Hippocampal formation (tissue), 2 donors: ENCODE measurements around the gene AK5.

Experiments
- DNase-seq, 2 donors: peaks; one replicate each; lab custom pipeline; 2025; lab: John Stamatoyannopoulos, UW

The AK5 gene

DNA sequence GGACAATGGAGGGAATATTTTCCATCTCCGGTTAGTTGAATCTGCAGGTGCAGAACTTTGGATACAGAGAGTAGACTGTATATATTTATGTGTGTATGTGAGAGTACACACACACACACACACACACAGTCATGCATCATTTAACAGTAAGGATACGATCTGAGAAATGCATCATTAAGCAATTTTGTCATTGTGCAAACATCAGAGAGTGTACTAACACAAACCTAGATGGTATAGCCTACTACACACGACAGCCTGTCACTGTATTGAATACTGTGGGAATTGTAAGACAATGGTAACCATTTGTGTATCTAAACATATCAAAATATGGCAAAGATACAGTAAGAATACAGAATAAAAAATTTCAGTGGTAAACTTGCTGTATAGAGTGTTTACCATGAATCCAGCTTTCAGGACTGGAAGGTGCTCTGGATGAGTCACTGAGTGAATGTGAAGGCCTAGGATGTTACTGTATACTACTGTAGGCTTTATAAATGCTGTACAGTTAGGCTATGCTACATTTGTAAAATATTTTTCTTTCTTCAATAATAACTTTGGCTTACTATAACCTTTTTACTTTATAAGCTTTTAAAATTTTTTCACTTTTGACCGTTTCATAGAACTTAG, 262.1 kb downstream of the AK5 start:
- DNase-seq, result no peak

DNA sequence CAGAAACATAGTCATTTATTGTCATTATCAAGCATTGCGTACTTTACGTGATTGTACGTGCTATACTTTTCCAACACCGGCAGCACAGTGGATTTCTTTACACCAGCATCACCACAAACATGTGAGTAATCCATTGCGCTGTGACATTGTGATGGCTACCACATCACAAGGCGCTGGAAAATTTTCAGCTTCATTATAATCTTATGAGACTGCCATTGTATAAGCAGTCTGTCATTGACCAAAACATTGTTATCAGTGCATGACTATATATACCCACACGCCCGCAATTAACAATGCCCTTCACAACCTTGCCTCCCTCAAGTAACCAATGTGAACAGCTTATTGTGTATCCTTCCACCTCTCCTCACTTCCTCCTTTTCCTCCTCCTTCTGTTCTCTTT, 263.0 kb downstream of the AK5 start:
- DNase-seq, result no peak

DNA sequence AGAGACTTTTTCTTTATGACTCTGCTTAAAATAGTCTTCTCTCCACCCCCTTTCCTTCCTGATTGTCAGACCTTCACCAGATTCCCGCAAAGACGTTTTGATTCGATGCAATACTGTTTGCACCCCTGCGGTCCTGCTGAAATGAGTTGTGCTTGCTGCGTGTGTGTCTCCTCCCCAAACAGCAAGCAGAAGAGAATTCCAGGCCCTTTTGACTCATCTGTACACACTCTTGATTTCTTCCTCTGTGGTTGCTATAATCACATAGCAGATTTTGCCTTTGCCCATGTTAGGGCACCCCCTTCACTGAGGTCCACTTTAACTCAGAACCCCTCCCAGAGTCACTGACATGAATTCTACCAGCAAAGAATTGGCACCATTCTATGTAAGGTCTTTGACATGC, 264.2 kb downstream of the AK5 start:
- DNase-seq, result no peak

DNA sequence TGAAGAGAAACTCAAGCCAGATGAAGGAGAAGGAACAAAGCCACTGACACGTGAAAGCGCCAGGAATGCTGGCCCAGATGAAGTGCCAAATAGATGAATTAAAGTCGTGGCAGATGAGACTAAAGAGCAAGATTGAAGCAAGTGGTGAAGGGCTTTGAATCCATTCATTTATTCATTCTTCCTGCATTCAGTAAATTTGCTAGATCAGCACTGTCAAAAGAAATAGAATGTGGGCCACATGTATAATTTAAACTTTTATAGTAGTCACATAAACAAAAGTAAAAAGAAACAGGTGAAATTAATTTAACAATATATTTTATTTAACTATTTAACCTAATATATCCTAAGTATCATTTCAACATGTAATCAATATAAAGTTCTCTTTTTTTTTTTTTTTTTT, 265.1 kb downstream of the AK5 start:
- no peak for DNase-seq

DNA sequence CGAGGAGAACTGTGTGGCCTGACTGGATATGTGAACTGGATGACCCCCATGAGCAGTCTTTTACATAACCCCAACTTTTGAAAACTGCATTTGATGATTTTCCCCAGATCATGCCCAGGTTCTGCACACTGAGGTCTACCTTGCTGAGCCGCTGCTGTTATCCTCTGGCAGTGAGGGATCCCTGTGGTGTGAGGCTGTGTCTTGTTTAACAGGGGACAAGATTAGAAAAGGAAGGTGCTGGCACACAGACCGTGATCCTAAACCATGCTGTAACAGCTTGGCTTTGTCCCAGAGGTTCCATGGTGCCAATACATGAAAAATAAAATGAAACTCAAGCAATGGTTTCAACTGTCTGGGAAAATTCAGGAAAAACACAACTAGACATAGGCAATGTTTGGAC, 266.5 kb downstream of the AK5 start:
- no peak for DNase-seq

DNA sequence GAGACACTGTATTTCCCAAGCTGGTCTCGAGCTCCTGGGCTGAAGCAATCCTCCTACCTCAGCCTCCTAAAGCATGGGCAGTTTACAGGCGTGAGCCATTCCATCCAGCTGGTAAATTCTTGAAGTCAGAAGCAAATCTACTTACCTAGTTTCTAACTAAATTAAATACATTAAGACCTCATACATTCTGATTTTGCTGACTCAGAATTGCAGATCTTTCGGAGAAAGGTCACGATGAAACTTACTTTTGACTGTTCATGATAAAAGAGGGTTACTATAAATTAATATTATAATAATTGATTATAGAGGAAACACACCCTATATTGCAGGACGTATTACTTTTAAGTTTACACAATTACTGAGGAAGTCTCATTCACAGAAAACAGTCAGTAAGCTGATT, 268.3 kb downstream of the AK5 start:
- DNase-seq, result no peak

DNA sequence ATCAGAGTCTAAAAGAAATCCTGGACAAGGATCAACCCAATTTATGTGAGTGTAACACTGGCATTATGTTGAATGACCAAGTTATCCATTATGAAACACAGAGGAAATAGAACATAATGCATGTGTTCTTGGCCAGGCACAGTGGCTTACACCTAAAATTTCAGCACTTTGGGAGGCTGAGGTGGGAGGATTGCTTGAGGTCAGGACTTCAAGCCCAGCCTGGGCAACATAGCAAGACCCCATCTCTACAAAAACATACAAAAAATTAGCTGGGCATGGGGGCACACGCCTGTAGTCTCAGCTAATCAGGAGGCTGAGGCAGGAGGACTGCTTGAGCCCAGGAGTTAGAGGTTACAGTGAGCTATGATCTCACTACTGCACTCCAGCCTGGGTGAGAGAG, 270.8 kb downstream of the AK5 start:
- no peak for DNase-seq

DNA sequence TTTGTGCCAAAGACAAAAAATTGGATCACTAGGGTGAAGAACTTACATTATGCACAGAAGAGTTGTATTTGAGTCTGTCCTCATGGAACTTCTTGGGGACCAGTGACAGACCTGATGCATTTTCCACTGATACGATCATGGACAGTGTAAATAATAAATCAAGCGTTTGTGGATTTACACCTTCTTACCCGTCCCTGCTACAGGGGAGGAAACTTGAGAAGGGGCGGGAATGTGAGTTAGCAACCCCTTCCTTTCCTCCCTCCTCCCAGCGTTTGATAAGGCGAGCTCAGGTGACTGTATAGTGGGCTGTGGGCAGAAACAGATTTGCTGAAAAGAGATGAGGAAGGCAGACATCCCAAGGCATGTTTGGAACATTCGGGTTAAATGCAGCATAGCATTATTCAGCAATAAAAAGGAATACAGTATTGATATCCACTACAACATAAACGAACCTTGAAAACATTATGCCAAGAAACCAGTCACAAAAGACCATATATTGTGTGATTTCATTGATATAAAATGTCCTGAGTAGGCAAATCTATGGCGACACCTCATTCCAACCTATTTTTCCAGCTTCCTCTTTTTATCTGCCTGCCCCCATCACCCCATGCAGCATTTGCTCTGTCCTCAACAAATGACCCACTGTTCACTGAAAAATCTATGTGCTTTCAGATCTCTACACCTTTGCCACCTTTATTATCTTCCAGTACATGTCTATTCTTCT, 271.9 kb downstream of the AK5 start:
- no peak for DNase-seq

DNA sequence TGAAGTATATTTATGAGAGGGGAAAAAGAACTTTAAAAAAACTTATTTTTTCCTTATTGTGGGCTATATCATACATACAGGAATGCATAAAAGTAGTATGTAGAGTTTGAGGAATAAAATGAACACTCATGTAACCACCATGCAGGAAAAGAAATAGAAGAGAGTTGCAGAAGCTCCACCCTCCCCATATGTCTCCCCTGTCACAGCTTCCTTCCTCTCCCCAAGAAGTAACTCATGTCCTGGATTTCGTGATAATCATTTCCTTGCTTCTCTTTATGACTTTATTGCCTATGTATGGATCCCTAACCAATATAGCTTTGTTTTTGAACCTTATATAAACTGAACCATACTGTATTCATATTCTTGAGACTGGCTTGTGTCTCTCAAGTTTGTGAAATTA, 274.2 kb downstream of the AK5 start:
- no peak for DNase-seq

DNA sequence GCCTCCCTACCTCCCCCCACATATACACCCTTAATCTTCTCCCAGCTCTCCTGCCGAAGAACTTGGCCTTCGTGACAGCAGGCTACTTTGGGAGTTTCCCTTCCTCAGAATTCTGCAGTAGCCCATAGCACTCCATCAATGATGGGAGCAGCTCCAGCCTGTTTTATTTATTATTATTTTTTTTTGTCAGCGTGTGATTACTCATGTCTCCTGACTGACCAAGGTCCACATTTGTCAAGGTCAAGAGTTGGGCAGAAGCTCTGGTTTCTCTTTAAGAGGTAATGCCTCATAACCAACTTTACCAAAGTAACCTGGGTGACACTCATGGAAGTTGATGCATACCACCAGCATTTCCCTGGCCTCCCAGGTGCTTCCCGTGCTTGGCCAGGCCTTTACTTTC, 275.2 kb downstream of the AK5 start:
- DNase-seq, result no peak

DNA sequence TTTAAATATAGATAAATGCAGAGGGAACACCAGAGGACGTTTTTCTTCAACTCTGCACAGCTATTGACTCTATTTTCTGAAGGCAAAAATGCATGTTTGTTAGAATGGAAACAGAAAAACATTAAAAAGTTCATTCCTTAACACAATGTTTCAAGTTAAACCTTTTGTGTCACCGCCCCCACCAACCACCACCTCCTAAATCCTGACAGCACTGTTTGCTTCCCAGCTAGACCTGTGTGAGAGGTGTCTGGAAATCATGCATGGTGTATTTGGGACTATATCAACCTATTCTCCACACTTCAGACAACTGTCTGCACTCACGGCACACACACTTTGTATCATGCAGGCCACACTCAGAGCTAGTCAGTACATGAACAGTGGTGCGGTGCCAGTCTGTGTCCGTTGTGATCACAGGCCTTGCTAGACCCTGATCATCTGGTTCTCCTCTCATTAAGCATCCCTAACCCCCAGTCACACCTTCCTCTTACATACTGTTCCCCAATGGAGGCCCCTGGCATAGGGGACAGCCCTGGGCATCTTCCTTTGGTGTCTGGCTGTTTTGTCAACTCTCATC, 276.9 kb downstream of the AK5 start:
- no peak for DNase-seq

DNA sequence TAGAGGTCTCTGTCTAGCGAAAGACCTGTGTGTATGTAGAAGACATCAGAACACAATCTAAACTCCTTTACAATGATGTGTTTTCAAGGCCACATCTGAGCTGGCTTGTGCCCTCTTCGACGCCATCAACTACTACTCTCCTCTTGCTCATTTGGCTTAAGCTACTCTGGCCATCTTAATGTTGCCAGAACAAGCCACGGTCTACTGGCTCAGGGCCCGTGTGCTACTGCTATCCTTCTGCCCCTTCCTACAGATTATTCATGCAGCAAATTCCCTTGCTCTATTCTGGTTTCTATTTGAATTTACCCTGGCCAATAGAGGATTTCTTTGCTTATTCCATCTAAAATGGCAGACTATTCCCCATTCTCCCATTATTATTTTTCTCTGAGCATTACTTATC, 278.9 kb downstream of the AK5 start:
- DNase-seq, result no peak

DNA sequence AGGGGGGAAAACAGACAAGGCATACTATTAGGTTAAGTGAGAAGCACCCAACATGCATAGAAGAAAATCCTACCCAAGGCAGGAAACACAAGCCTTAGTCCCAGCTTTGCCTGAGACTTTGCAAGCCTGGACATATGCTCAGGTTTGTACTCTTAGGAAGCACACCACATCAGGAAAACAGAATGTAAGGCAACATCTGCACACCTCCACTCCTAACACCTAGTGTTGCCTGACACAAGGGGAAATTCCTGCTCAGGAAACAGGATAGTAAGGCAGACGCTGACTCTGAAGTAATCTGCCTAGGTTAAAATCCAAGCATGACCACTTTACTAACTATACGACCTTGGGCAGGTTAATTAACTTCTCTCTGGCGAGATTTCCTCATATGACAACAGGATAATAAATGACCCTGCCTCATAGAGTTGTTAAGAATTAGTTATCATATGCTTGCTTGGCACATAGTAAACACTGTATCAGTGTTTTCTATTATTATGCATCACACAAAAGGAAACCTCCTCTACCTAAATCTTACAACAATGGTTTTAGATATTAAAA, 280.9 kb downstream of the AK5 start:
- DNase-seq, result no peak

DNA sequence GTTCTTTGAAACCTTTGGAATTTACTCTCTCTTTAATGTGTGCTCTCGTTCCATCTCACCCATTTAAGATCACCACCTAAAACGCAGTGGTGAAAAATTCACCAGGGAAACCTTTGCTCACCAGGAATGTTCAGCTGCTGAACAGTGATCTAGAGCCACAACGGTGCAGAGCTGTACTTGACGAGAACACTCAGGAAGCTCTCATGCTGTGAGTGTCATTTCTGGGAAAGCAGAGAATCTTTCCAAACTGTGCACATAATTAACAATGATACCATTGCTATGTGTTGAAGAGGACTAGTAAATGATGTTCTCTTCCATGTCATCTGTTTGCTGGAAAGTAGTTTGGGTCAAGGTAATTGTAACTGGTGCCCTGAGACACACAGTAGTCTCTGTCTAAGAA, 283.5 kb downstream of the AK5 start:
- DNase-seq, result no peak

DNA sequence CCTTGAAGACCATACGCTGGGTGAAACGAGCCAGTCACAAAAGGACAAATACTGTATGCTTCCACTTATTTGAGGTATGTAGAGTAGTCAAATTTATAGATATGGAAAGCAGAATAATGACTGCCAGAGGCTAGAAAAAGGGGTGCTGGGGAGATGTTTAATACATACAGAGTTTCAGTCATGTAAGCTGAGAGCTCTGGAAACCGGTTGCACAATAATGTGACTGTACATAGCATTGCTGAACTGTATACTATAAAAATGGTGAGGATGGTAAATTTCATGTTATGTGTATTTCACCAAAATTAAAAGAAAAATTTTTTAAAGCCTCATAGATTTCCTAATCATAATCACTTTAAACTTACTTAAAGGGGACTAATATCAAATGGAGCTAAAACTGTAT, 289.8 kb downstream of the AK5 start:
- DNase-seq, result no peak

DNA sequence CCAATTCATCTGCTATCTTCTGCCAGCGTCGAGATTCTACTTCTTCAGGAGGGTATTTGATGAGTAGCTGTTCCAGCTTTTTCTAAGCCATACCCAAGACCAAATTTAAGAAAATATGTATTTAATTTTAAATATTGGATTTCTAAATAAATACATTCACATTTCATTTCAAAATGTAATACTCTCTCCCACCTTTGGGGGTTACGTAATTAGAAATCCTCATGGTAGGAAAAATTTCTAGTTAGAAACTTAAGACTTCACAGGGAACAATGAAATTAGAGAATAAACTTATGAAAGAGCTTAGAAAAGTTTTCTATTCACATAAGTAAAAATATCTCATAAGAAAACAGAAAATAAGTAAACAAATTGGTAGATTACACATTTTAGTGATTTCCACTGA, 297.7 kb downstream of the AK5 start:
- no peak for DNase-seq

DNA sequence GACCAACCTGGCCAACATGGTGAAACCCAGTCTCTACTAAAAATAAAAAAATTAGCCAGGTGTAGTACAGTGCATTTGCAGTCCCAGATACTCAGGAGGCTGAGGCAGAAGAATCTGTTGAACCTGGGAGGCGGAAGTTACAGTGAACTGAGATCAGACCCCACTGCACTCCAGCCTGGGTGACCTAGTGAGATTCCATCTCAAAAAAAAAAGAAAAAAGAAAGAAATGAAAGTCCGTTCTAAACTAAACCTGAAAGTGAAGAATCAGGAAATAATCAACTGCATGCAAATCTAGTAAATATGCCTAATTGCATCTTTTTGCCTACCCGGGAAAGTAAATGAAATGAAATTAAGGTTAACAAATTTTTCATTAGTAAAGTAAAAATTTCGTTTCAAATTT, 301.1 kb downstream of the AK5 start:
- DNase-seq, result no peak

DNA sequence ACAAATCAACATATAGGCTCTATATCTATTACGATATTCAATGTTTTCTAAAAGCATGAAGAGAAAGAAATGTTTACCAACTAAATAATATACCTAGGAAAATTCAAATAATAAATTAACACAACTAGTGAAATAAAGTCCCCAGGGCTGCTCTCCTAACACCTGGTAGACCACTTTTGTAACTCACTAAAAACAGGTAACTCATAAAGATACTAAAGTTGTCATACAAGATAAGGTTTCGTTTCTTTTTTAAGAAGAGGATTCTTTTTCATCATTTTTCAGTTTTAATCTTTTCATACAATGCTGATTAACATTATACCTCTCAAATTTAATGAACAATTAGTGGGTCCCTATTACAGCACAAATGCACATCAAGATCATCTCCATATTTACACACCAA, 301.7 kb downstream of the AK5 start:
- no peak for DNase-seq

DNA sequence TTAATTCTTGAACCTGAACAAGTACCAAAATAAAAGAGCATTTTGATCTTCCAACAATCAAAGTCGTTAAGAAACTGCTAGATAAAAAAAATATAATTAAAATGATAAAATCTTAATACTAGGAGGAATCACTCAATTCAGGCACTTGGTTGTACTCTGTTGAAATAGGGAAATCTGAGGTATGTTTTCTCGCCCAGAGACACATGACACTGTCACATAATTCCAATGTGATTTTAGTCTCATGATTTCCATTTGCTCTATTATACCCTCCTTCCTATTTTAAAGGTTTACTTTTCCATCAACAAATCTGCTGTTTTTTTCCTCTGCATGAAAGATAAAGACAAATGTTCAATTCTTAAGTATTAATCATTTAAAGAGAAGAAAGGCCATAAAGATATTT, 303.1 kb downstream of the AK5 start:
- DNase-seq, result no peak

DNA sequence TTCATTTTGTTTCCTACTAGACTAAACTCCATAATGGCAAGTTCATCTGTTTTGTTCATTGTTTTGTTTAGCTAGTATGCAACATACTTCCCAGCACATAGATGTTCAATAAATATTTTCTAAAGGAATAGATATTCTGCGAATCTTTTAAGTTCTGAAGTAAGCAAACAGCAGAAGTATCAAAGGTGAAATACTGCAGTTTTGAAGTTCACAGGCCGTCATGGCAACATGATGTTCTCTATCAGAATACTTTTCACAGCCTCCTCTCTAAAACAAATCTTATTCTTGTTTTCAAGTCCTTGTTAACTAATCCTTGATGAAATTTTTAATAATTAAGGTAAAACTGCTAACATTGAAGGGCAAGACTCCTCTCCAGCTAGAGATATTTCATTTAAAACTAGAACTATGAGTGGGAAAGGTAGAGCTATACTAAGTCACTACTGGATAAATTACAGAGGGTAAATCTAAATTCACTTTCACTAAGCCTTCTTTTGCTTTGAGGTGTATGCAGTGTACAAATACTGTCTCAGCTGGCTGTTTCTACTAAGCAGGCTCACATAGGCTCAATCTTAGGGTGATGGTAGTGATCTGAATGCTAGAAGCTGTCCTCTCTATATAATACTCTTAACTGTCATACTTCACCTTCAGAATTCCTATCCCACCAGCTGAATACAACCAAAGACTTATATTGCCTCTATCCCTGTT, 303.9 kb downstream of the AK5 start:
- DNase-seq, result no peak

DNA sequence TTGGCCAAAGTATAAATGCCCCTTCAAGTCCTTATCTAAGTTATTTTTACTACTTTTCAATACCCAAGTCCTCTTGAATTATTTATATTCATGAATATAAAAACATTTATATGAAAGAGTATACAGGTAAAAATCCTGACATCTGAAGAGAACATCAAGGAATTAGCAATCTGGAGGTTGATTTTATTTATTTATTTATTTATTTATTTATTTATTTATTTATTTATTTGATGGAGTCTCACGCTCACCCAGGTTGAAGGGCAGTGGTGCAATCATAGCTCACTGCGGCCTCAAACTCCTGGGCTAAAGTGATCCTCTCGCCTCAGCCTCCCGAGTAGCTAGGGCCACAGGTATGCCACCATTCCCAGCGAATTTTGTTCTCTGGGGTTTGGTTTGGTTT, 307.4 kb downstream of the AK5 start:
- no peak for DNase-seq

DNA sequence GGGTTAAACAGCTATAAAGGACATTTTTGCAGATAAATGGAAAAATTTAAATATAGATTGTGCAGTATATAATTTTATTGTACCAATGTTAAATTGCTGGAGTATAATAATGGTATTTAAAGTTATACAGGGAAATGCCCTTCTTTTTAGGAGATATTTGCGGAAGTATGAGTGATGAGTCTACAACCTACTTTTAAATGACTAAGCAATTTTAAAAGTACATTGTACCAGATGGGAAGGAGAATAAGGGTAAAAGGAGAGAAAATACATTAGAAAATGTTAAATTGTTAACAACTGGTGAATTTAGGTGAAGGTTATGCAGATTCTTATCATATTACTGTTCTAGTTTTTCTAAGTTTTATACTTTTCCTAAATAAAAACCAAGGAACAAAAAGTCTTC, 308.8 kb downstream of the AK5 start:
- no peak for DNase-seq

DNA sequence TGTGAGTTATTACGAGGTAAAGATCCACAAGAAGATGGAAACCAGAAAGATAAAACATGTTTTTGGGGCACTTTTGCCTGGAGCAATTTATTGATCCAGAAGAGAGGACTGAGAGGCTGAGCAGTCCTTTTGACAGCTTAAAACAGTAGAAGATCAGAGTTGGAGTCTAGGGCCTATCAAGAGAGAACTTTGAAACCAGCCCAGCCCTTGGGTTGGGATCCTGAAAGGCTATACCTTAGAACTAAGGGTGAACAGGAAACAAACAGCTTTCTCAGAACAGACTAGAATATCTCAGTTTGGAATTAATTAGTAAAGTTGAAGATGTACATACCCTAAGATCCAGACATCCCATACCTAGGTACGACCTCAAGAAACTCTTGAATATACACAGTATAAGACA, 311.1 kb downstream of the AK5 start:
- DNase-seq, result no peak
